Epidermal melanocyte (primary cell): ENCODE results near the gene CCDC3.

Experiments used
- DNase-seq: peaks from one replicate; pipeline ENCODE4 v3.0.0; 2011; ENCODE audit warnings: low spot score; ENCODE audit not compliant: insufficient read length

CCDC3 gene

GRCh38 chr10:12925845-12926244 is 75.7 kb downstream of the CCDC3 start:
- no peak for DNase-seq

- DNase-seq: no peak
These were observed 76.6 kb downstream of the CCDC3 start for GRCh38 chr10:12924911-12925310.

DNA sequence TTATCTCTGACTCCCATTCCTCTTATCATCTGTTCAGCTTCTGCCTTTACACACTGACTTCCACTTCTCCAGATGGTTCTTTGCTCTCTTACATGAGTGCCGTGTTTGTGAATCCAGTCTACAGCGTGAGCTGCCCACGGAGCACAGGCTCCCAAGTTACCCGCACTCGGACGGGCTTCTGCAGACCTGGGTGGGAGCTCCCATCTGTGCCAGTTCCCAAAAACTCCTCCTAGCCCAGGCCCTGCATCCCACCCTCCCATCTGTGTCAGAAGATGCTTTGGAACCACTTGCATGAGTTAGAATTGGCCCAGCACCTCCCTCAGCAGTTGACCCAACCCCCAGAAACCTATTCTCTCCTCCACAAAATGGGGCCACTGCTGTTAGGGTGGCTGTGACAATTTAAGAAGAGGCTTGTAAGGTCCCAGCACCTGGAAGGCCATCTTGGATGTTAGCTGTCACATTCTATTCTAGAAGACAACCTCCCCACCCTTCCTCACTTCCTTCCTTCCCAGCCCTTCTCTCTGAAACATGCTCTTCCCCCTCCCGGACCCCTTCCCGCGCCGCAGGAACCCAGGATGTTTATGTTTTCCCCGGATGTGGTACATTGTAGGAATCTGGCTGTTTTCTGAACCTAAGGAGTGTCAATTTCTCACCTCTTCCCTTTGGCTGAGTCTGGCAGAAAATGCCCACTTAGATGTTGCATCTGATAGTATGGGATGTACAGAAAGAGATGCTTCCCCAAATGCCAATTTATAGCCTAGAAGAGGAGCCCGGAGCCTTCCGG is 79.2 kb downstream of the CCDC3 start:
- DNase-seq: no peak

DNA sequence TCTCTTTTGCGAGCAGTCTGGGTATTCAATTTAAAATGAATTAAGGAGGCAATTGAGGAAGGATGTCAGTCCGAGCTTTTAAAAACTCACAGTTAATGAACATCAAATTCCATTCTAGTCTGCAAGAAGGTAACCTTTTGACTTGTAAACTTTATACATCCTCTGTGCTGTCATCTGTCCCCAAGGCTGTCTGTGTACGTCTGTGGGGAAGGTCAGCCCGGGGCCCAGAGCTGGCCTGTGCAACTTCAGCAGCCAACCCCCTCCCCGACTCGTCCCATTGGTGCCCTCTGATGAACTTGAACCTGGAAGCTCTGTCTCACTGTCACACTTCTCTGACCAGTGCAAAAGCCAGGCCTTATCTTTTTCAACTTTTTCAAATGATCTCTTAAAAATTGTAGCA is 80.3 kb downstream of the CCDC3 start:
- no peak for DNase-seq

DNA sequence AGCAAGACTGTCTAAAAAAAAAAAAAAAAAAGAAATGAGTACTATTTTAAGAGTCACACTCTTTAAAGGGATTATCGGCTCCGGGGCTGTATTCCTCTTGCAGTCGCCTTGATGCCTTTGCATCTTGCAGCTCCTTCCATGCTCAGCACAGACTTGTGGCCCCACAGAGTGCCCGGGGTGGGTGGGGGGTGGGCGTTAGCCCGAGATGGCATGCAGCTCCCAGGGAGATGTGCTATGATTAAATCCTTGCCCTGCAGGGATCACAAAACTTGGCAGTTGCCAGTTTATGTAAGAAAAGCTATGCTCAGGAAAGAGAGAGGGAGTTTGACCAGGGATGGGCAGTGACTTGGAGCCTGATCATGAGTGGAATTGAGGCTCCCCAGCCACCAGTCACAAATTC is 81.9 kb downstream of the CCDC3 start:
- no peak for DNase-seq

DNA sequence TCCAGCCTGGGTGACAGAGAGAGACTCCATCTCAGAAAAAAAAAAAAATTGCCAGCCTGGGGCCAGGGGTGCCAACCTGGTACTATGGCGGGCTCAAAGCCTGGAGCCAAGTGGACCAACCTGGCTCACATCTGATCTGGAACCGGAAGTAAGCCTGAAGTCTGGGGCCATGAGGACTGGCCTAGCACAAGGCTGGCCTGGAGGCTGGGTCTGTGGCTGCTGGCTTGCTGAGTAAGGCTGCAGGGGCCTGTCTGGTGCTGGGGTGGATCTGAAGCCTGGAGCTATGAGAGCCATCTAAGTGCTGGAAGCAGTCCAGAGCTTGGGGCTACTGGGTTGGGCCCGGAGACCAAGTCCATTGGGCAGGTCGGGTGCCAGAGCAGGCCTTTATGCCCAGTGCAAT is 84.9 kb downstream of the CCDC3 start:
- DNase-seq: no peak

DNA sequence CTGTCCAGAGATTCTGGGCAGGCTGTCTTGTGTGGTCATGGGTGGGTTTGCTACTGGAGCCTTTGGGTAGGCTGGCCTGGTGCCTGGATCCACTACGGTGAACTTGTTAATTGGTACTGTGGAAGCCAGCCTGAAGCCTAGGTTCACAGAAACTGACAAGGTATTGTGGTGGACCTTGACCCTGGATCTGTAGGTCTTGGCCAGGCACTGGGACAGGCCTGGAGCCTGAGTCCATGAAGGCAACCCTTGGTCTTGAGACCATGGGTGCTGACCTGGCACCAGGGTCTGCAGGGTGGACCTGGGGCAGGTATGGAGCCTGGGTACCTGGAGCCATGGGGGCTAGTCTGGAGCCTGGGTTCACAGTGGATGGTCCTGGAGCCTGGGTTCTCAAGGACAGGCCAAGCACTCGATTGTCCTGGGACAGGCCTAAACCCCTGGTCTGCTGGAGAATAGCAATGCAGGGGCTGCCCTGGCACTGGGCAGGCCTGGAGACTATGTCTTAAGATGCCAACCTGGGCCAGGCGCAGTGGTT is 85.8 kb downstream of the CCDC3 start:
- DNase-seq: no peak

GRCh38 chr10:12914111-12914510 is 87.4 kb downstream of the CCDC3 start:
- no peak for DNase-seq

DNA sequence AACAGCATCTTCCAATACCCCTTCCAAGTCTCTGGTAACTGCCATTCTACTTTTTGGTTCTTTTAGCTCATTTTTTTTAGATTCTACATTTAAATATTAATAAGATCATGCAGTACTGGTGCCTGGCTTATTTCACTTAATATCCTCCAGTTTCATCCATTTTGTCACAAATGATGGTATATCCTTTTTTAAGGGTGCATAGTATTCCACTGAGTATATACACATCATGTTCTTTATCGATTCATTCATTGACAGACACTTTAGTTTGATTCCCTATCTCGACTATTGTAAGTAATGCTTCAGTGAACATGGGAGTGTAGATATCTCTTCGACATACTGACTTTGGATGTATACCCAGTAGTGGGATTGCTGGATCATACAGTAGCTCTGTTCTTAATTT is 89.7 kb downstream of the CCDC3 start:
- no peak for DNase-seq

DNA sequence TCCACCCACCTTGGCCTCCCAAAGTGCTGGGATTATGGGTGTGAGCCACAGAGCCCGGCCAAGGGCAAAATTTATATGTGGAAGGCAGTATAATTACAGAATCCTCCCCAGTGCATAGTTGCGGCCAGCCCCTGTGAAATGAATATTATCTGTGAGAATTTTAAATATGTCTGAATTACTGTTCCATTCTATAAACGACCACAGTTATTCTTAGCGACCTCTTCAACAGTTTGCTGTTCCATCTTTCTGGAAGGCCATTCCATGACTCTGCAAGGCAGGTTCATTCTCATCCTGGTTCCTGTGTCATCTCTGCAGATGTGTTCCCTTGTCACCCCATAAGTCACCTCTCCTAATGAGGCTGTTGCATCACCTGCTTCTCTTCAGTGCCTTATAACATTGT is 90.7 kb downstream of the CCDC3 start:
- no peak for DNase-seq

- DNase-seq: no peak
These were observed 91.7 kb downstream of the CCDC3 start for GRCh38 chr10:12909836-12910185.

DNA sequence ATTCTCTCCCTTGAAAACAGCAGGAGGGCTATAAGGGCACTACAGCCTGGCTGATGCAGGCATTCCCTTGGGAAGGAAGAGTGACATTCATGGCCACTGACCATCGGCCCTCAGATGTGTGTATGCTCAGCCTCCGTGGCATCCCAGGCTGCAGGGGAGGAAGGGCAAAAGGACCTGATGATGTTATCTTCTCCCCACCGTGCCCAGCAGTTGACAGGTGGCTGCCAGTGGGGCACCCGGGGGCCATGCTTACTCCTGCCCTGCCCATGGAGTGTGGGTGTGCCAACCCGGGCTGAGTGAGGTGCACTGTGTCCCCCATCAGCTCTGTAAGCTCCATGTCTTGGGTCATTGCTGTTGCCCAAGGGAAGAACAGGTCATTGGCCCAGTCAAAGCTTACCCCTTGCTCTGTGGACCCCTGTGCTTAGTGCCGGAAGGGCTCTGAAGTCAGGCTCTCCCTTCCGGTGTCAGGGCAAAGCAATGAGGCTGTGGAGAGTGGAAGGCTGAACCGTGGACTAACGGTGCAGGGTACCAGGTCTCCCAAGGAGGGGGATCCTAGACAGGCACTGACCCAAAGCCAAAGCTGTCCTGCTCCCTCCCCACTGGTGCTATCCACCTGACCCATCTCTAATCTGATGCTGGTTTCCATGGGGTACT is 92.2 kb downstream of the CCDC3 start:
- no peak for DNase-seq

DNA sequence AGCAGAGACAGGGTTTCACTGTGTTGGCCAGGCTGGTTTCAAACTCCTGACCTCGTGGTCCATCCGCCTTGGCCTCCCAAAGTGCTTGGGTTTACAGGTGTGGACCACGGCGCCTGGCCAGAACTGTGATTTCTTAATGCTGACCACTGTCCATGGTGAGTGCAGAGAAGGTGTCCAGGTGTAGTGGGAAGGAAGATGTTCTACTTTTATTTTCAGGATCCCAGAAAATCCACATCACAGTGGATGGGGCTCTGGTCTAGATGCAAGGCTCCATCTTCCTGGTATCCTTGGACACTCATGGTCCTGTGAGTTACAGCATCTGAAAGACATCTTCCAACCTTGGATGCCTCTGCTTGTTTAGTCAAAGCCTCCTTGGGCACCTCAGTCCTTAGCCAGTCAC is 92.7 kb downstream of the CCDC3 start:
- DNase-seq: no peak

DNA sequence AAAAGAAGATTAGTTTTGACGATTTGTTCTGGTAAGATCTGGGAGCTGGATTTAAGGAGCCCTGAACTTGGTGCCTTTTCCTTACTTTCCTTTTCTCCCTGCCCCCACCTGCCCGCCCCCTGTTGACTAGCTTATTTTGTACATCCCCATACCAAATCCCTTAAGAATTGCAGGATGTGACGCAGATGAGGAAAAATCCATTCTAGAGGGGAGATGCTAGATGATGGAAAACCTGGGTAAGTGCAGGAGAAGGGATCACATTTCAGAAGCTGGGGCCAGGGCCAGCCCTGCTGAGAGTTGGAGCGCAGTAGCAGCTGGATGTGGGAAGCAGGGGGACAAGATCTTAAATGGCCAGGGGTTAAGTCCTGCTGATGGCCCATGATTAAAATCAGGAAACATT is 93.9 kb downstream of the CCDC3 start:
- no peak for DNase-seq

DNA sequence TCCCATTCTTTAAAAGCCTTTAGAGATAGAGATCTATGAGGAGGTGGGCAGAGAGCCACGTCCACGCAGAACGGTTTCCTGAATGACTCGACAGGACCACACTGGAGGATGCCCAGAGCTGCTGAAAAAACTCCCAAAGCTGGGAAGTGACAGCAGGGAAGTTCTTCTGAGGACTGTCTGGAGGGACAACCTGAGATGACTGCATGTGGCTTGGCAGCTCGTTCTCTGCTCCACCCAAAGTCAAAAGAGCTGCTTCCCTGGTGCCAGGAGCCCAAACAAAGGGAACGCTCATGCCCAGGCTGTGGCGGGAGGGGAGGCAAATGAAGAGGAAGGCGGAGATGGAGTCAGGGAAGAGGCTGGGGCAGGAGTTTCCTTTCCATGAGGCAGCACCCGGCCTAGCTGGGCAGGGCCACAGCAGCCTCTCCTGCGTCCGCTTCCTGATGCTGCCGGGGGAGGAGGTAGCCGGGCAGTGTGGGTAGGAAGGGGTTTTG is 95.4 kb downstream of the CCDC3 start:
- no peak for DNase-seq

DNA sequence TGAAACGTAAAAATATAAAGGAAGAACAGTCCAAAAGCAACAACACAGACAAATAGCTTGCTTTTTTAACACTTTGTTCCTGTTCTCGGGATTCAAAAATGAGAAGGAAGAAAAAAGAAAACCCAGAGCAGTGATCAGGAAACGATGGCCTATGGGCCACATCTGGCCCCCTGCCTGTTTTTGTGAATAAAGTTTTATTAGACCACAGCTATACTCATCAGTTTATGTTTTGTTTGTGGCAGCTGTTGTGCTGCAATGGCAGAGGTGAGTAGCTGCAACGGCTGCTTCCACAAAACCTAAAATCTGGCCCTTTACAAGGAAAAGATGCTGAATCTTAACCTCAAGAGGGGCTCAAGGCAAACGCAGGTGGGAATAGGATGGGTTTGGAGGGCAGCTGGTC is 96.4 kb downstream of the CCDC3 start:
- no peak for DNase-seq

GRCh38 chr10:12902851-12903358 is 98.6 kb downstream of the CCDC3 start:
- DNase-seq: no peak

GRCh38 chr10:12902135-12902572 is 99.4 kb downstream of the CCDC3 start:
- DNase-seq: no peak

- no peak for DNase-seq
These were observed 102.0 kb downstream of the CCDC3 start for GRCh38 chr10:12899546-12899945.

- DNase-seq: no peak
These were observed 103.2 kb downstream of the CCDC3 start for GRCh38 chr10:12898271-12898670.

DNA sequence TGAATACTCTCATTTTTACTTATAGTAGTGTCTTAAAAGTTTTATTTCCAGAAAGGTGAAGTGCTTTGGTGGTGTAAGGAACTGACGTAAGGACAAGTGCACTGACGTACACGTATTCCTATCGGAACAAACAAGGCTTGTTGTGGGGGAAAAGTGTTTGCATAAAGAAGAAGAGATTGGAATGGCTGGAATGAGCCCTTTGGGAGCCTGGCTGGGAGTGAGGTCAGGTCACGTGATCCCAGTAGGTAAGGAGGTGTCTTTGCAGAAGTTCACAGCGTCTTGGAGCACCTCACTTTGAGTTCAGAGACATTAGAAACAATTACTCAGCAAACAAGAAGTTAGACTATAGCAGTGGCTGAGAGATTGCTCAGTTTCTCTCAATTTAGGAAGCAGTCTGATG is 104.2 kb downstream of the CCDC3 start:
- DNase-seq: no peak

DNA sequence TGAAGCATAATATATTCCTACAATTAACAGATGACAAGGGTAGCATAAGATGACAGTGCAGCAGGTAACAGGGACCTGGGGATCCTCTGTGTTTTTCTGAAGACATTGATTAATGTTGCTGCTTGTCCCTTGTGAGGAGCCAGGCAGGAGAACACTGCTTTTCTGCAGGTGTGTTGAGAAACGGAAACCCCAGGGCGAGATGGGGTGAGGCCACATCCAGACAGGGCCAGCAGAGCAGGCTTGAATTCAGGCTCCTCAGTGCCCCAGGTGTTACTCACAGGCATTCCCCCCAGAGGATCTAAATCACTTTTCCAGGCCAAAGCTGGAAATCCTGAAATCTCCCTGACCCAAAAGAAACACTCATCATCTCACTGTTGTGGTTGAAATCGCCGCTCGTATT is 105.3 kb downstream of the CCDC3 start:
- no peak for DNase-seq

GRCh38 chr10:12892924-12893323 is 108.6 kb downstream of the CCDC3 start:
- DNase-seq: no peak
